K562 (cell line): Measurements from ENCODE around the gene SVIL. TPM values are rescaled to one million over a fixed set of nuclear protein-coding genes. Genes with fewer than 3 reads are reported as not detected.

Experiments used
- ATAC-seq: fragments of 200-7000 bp; cut with Tn5 transposase; 3 replicates; pipeline ENCODE4 v1.9.1; 2020; ENCODE audit warnings: moderate library complexity
- BruUV-seq: library from RNA; stranded (reverse); fragments of 400-500 nt; replicated peaks from 2 replicates; lab custom pipeline; 2021; lab: Mats Ljungman, UMichigan
- CTCF ChIA-PET: fragments of 300-600 bp; formaldehyde crosslinking; extraction: SDS; loops from one replicate; lab custom pipeline; 2021; ENCODE audit warnings: low intra/inter-chr PET ratio; lab: Yijun Ruan, JAX
- POLR2A ChIA-PET: fragments of 300-600, 350-650 bp; sonication (Branson Sonifier 250); formaldehyde crosslinking; extraction: SDS; loops from one replicate; lab custom pipeline; 2021; ENCODE audit warnings: antibody characterized with exemption, inconsistent platforms; lab: Yijun Ruan, JAX
- DNase-seq, 4 experiments: peaks; one replicate each; pipeline versions ENCODE4 v3.0.0 to v3.0.0-alpha.2; 2011 to 2018; ENCODE audit warnings: low spot score in 3 of 4, mixed read lengths in 3 of 4; ENCODE audit errors: extremely low read depth in 1 of 4
- FAIRE-seq: peaks from 2 replicates; lab custom pipeline; 2011; peaks lifted over from hg19 to GRCh38; lab: Jason Lieb, UNC
- H2AFZ ChIP-seq: 2 replicates; pipeline ENCODE4 v1.6.0; 2011; ENCODE audit warnings: low read depth, low read length, control low read depth, inconsistent platforms
- H3K27ac ChIP-seq: fragments of 200-600 bp; 3 replicates; pipeline ENCODE4 v1.8.0; 2011; ENCODE audit warnings: low read depth, mild to moderate bottlenecking, control low read depth, inconsistent platforms, low read length, moderate library complexity, mixed read lengths; ENCODE audit errors: extremely low read depth
- H3K27me3 ChIP-seq, 2 experiments: fragments of 300-600 bp in 1 of 2; 2 replicates in 1 of 2; 3 replicates in 1 of 2; pipeline versions ENCODE4 v1.6.0 to v1.8.0; 2011; ENCODE audit warnings: inconsistent platforms in 2 of 2, low read length in 2 of 2, mild to moderate bottlenecking in 1 of 2, mixed read lengths in 1 of 2, moderate library complexity in 1 of 2; ENCODE audit not compliant: control insufficient read depth in 2 of 2, insufficient read depth in 2 of 2
- H3K36me3 ChIP-seq: fragments of 300-600 bp; 3 replicates; pipeline ENCODE4 v1.8.0; 2011; ENCODE audit warnings: mild to moderate bottlenecking, low read length, inconsistent platforms; ENCODE audit not compliant: control insufficient read depth, insufficient read depth
- H3K4me1 ChIP-seq, 2 experiments: fragments of 200-600 bp in 1 of 2; replicated peaks in 1 of 2; 2 replicates in 1 of 2; 3 replicates in 1 of 2; pipeline versions ENCODE4 v1.5.1 to v1.8.0; 2011; ENCODE audit warnings: inconsistent platforms in 2 of 2, low read length in 2 of 2, mild to moderate bottlenecking in 1 of 2, mixed read lengths in 1 of 2, moderate library complexity in 1 of 2; ENCODE audit not compliant: control insufficient read depth in 2 of 2, insufficient read depth in 2 of 2
- H3K4me2 ChIP-seq: 2 replicates; pipeline ENCODE4 v1.6.1; 2011; ENCODE audit warnings: low read length, control low read depth, inconsistent platforms, mixed read lengths; ENCODE audit not compliant: insufficient read depth
- H3K4me3 ChIP-seq: fragments of 200-600 bp; sonication (generic), shearing (Covaris generic); 2 replicates; pipeline ENCODE4 v1.5.1; 2016; ENCODE audit warnings: control low read depth, inconsistent platforms
- H3K79me2 ChIP-seq: fragments of 200-600 bp; 3 replicates; pipeline ENCODE4 v1.8.0; 2011; ENCODE audit warnings: low read length, inconsistent platforms; ENCODE audit not compliant: control insufficient read depth, insufficient read depth
- H3K9ac ChIP-seq, 2 experiments: 2 replicates each; pipeline versions ENCODE4 v1.6.0 to v1.6.1; 2011; ENCODE audit warnings: low read depth in 2 of 2, low read length in 2 of 2, control low read depth in 1 of 2, inconsistent platforms in 1 of 2, mild to moderate bottlenecking in 1 of 2, mixed read lengths in 1 of 2; ENCODE audit not compliant: insufficient read depth in 1 of 2
- H3K9me1 ChIP-seq: one replicate; pipeline ENCODE4 v1.6.0; 2011; ENCODE audit warnings: inconsistent platforms, mild to moderate bottlenecking, low read length, moderate library complexity; ENCODE audit not compliant: control insufficient read depth, insufficient read depth
- H3K9me3 ChIP-seq: replicated peaks from 2 replicates; pipeline ENCODE4 v1.5.1; 2011; ENCODE audit warnings: low read depth, low read length, inconsistent platforms; ENCODE audit not compliant: control insufficient read depth, insufficient read depth
- H4K20me1 ChIP-seq: replicated peaks from 2 replicates; pipeline ENCODE4 v1.6.1; 2011; ENCODE audit warnings: low read length, inconsistent platforms, mixed read lengths; ENCODE audit not compliant: control insufficient read depth, insufficient read depth
- ARID2 ChIP-seq: fragments of 450-650 bp; IDR thresholded peaks from 2 replicates; pipeline ENCODE4 v1.6.1; 2017; ENCODE audit warnings: antibody characterized with exemption, mild to moderate bottlenecking
- C11orf30 ChIP-seq: fragments of 450-650 bp; IDR thresholded peaks from 2 replicates; pipeline ENCODE4 v1.6.1; 2016; ENCODE audit warnings: low read depth, mild to moderate bottlenecking
- MEF2D ChIP-seq: conservative IDR thresholded peaks from 2 replicates; pipeline ENCODE4 v1.6.1; 2016; ENCODE audit warnings: low read depth, missing genetic modification characterization, missing compliant biosample characterization
- MTA3 ChIP-seq: fragments of 450-650 bp; formaldehyde crosslinking; IDR thresholded peaks from 2 replicates; pipeline ENCODE4 v1.6.1; 2017; ENCODE audit warnings: mild to moderate bottlenecking, borderline replicate concordance
- NCOA4 ChIP-seq: fragments of 450-650 bp; IDR thresholded peaks from 2 replicates; pipeline ENCODE4 v1.6.1; 2018; ENCODE audit warnings: mild to moderate bottlenecking; ENCODE audit not compliant: partially characterized antibody
- SMARCA4 ChIP-seq: fragments of 450-650 bp; IDR thresholded peaks from 2 replicates; pipeline ENCODE4 v1.6.1; 2016
- WGBS: fragments of 100-300 bp; shearing (Covaris generic); methylation state at CpG from one replicate; pipeline ENCODE4 v1.1.6; 2016; ENCODE audit warnings: low coverage, mixed read lengths; ENCODE audit not compliant: insufficient coverage; ENCODE audit errors: missing lambda C conversion rate; 5-methylcytosine and 5-hydroxymethylcytosine counted together
- in situ Hi-C: fragments of 300-500 bp; cut with MboI; formaldehyde crosslinking; loops from 4 replicates; pipeline ENCODE4 v1.15.0; 2018; ENCODE audit warnings: inconsistent platforms, mixed read lengths
- intact Hi-C: fragments of 100-400 bp; cut with micrococcal nuclease; formaldehyde crosslinking; loops from 2 replicates; pipeline ENCODE4 v1.14.2; 2022
- polyA plus RNA-seq, 8 experiments: library from polyadenylated mRNA; depleted of rRNA in 4 of 8; stranded (reverse) in 5 of 8; unstranded in 3 of 8; fragments of >200 nt; fragmentation: Nextera tagmentation in 2 of 8; fragmentation: Illumina TruSeq in 1 of 8; extraction: Ambion mirVana in 2 of 8; extraction: Trizol in 1 of 8; gene quantifications; 2 replicates each; pipeline versions ENCODE4 v1.2.1 to v1.2.3, GENCODE V29; 2011 to 2014; ENCODE audit warnings: inconsistent platforms in 1 of 8, missing spikeins in 1 of 8
- total RNA-seq, 7 experiments: library from RNA; depleted of rRNA in 6 of 7; stranded (reverse); fragments of >200 nt in 6 of 7; fragmentation: Illumina TruSeq in 2 of 7; extraction: Trizol in 2 of 7; gene quantifications; 2 replicates each; pipeline versions ENCODE4 v1.2.1 to v1.2.3, GENCODE V29; 2011 to 2021; ENCODE audit warnings: low replicate concordance in 1 of 7

SVIL gene
- total and polyA plus RNA-seq, 9 of the 15 experiments (the other 6 are each of a cell fraction or from before 2014, with no cell fraction given), result under 0.01 to 0.18 (median 0.05) TPM; not detected in 3

- Histone ChIP-seq H3K9me3 (no peaks in the 10 kb centered on the region), H3K79me2 (no peaks in the 10 kb centered on the region), H3K36me3 (no peaks in the 10 kb centered on the region), H3K9me1 (no peaks in the 10 kb centered on the region), H2AFZ (no peak overlapping the region), H3K27ac (no peak overlapping the region), H3K27me3 (peaks cover 0 to 7% of the 10 kb centered on the region in 2 experiments; a peak in 3 of 5 replicates), H3K4me1 (no peaks in the 10 kb centered on the region), H3K4me3 (no peak overlapping the region), H3K9ac (no peak overlapping the region), H3K4me2 (no peak overlapping the region), H4K20me1 (no peaks in the 10 kb centered on the region)
- no peak for ATAC-seq
- no peak for FAIRE-seq
- in situ Hi-C loops (no loop called here), intact Hi-C loops (no loop called here)
- ChIA-PET CTCF (no interaction called here), POLR2A (no interaction called here)
- TF ChIP-seq MTA3 (no peak), SMARCA4 (no peak), ARID2 (no peak), NCOA4 (no peak), MEF2D (tag) (no peak), C11orf30 (no peak)
- no peak for DNase-seq
- BruUV-seq, result no TSS peak
- 0% methylated on average over 1 of the region's 1 CpG for WGBS
These were observed 15.8 kb upstream of the SVIL start for GRCh38 chr10:29650552-29650944.
